Stimulated activated CD4-positive, alpha-beta T cell treated with anti-CD3 and anti-CD28 coated beads, TNF-alpha, amount 100 ng/mL, for 48 hours (primary cell): ENCODE results near the gene NXPH2.

Source experiments
- DNase-seq, 3 donors: peaks; one replicate each; pipeline ENCODE4 v3.0.0-alpha.2; 2020; ENCODE audit warnings: low read depth in 3 of 3

The NXPH2 gene

DNA sequence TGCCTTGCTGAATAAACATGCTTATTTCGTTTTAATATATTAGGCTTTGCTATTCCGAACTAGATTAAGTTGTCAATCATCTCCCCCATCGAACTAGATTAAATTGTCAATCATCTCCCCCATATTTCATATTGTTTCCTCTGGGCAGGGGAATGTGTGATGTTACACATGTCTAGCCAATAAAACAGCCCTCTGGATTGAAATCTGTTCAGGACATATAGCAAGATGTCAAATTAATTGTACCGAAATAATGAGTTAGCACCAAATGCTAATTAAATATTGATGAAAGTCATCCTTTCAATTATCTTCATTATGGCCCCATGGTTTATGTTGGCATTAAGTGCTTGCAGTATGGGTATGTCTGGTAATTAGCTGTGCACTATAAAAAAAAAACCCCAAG is 143.1 kb downstream of the NXPH2 start:
- DNase-seq: no peak

DNA sequence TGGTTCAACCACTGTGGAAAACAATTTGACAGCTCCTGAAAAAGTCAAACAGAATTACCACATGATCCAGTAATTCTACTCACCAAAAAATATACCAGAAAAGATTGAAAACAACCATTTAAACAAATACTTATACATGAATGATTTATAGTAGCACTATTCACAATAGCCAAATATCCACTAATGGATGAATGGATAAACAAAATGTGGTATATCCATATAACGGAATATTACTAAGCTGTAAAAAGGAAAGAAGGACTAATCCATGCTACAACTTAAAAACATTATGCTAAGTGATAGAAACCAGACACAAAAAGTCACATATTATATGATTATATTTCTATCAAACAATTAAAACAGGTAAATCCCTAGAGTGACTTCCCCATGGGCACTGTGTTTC is 147.1 kb downstream of the NXPH2 start:
- no peak for DNase-seq

DNA sequence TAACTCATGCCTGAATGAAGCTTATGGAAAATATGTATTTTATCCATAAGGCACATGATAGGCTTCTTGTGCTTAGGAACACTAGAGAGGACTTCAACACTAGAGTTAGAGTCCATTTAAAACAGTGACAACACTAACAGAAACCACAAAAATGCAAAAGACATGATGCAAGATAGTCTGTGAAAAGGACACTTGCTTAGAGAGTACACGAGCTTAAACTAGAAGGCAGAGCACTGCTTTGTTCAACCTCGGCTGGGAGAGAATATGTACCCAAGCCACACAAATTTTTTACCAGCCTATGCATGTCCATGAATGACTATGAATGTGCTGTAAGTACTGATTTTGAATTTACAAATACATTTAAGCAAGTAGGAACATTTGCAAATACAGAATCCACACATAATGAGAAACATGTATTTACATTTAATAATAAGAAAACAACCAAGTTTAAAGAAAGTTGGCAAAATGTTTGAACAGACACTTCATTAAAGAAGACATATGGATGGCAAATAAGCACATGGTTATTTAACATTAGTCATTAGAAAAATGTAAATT is 148.0 kb downstream of the NXPH2 start:
- no peak for DNase-seq

DNA sequence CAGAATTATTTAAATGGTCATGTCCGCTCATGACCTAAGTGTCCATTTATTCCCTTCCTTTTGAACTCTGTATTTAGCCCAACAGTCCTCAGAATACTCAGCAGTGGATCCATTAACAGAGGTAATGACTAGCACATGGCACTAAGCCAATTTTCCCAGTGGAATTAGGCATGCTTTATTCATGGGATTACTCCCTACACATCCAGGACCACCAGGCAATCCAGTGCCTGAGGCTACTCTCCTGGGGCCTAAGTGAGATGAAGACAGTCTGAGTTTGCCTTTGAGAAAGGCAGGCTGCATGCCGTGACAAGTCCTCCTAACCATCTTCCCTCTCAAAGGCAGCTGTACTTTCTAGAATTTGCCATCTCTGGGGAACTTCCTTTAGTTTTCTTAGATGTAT is 150.0 kb downstream of the NXPH2 start:
- DNase-seq: no peak

DNA sequence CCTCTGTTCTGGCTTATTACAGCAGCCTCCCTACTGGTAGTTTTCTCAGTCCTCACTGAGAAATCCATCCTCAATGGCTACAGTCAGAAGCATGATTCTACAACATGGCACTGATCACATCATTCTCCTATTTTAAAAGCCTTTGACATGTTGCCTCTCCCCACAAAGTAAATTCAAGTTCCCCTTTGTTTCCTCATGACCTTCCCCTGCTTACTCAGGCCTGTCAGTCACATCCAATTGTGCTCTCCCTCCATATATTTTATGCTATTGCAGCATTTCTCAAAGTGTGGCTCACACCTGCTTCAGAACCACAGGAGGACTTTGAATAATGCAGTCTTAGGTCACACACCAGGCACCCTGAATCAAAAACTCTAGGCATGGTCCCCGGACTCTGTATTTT is 154.0 kb downstream of the NXPH2 start:
- no peak for DNase-seq

- no peak for DNase-seq
Observed at GRCh38 chr2:138622613-138623012, 157.6 kb downstream of the NXPH2 start.

GRCh38 chr2:138621139-138621538 is 159.1 kb downstream of the NXPH2 start:
- no peak for DNase-seq

DNA sequence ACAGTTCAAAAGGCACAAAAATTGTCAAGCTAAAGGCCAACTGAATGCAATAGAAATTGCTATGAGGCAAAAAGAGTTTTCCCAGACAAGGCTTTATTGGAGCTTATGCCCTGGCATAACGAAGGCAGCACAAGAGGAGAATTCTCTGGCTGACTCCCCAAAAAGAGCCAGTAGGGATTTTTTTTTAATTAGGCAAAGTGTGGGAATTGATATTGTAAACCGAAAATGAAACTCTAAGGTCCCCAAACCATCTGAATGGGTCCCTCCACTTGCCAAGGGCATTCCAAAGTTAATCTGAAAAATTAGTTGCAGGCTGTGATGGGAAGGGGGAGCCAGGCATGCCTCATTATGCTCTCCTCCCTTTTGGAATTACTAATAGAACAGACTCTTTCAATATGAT is 159.8 kb downstream of the NXPH2 start:
- DNase-seq: no peak
